Neural cell (in vitro differentiated cells): Measurements from ENCODE around the gene FAM124B. TPM values are rescaled to one million over a fixed set of nuclear protein-coding genes. Genes with fewer than 3 reads are reported as not detected.

Experiments
- H2AFZ ChIP-seq: fragments of 200-600, 300-800 bp; sonication (generic), shearing (Covaris generic); 2 replicates; pipeline ENCODE4 v1.6.0; 2014; ENCODE audit warnings: low read depth, mild to moderate bottlenecking, antibody characterized with exemption, low read length, moderate library complexity
- H3F3A ChIP-seq: fragments of 200-600 bp; shearing (Covaris generic); 2 replicates; pipeline ENCODE4 v1.6.1; 2016; ENCODE audit warnings: mild to moderate bottlenecking, moderate library complexity, mixed read lengths, antibody characterized with exemption, low read length; ENCODE audit not compliant: insufficient read depth, poor library complexity, severe bottlenecking
- H3K27ac ChIP-seq: fragments of 200-600, 300-800 bp; sonication (generic), shearing (Covaris generic); 2 replicates; pipeline ENCODE4 v1.5.1; 2014; ENCODE audit warnings: mild to moderate bottlenecking, low read length, moderate library complexity
- H3K27me3 ChIP-seq: fragments of 300-800, 200-600 bp; sonication (generic), shearing (Covaris generic); 2 replicates; pipeline ENCODE4 v1.6.0; 2014; ENCODE audit warnings: mild to moderate bottlenecking, low read depth, low read length, moderate library complexity; ENCODE audit not compliant: insufficient read depth
- H3K36me3 ChIP-seq: fragments of 300-800, 200-600 bp; sonication (generic), shearing (Covaris generic); 2 replicates; pipeline ENCODE4 v1.5.1; 2014; ENCODE audit warnings: mild to moderate bottlenecking, antibody characterized with exemption, low read length, moderate library complexity; ENCODE audit not compliant: insufficient read depth
- H3K4me2 ChIP-seq: fragments of 300-800, 200-600 bp; sonication (generic), shearing (Covaris generic); 2 replicates; pipeline ENCODE4 v1.6.0; 2014; ENCODE audit warnings: mild to moderate bottlenecking, low read length
- H3K4me3 ChIP-seq: fragments of 300-800, 200-600 bp; sonication (generic), shearing (Covaris generic); 2 replicates; pipeline ENCODE4 v1.5.1; 2014; ENCODE audit warnings: mild to moderate bottlenecking, low read length, moderate library complexity
- H3K79me2 ChIP-seq: fragments of 200-600 bp; shearing (Covaris generic); replicated peaks from 2 replicates; pipeline ENCODE4 v1.6.0; 2014; ENCODE audit warnings: mild to moderate bottlenecking, low read length, moderate library complexity; ENCODE audit not compliant: insufficient read depth
- H3K9ac ChIP-seq: fragments of 300-800, 200-600 bp; sonication (generic), shearing (Covaris generic); 2 replicates; pipeline ENCODE4 v1.6.1; 2016; ENCODE audit warnings: mild to moderate bottlenecking, low read length, mixed read lengths
- H3K9me2 ChIP-seq: fragments of 200-600 bp; shearing (Covaris generic); 2 replicates; pipeline ENCODE4 v1.6.1; 2016; ENCODE audit warnings: mild to moderate bottlenecking, low read length, mixed read lengths; ENCODE audit not compliant: insufficient read depth
- H3K9me3 ChIP-seq: fragments of 200-600, 300-800 bp; sonication (generic), shearing (Covaris generic); 2 replicates; pipeline ENCODE4 v1.6.1; 2016; ENCODE audit warnings: mild to moderate bottlenecking, mixed run types, low read length, moderate library complexity, mixed read lengths
- H4K20me1 ChIP-seq: fragments of 200-600 bp; shearing (Covaris generic); 2 replicates; pipeline ENCODE4 v1.6.1; 2016; ENCODE audit warnings: mild to moderate bottlenecking, mixed run types; ENCODE audit not compliant: insufficient read depth
- EP300 ChIP-seq: fragments of 450-650 bp; conservative IDR thresholded peaks from 2 replicates; pipeline ENCODE4 v1.6.1; 2014; ENCODE audit warnings: antibody characterized with exemption, mild to moderate bottlenecking, moderate library complexity; ENCODE audit not compliant: poor library complexity, severe bottlenecking
- EZH2 ChIP-seq: fragments of 200-600, 300-800 bp; shearing (Covaris generic), sonication (generic); IDR thresholded peaks from 2 replicates; pipeline ENCODE4 v1.6.1; 2014; ENCODE audit warnings: antibody characterized with exemption, low read length, borderline replicate concordance, mild to moderate bottlenecking; ENCODE audit not compliant: insufficient read depth, poor library complexity, severe bottlenecking
- MXI1 ChIP-seq: fragments of 450-650 bp; conservative IDR thresholded peaks from 2 replicates; pipeline ENCODE4 v1.6.1; 2014; ENCODE audit warnings: antibody characterized with exemption, mild to moderate bottlenecking; ENCODE audit not compliant: poor library complexity, severe bottlenecking
- POLR2AphosphoS5 ChIP-seq: IDR thresholded peaks from 2 replicates; pipeline ENCODE4 v1.6.1; 2012
- RAD21 ChIP-seq: fragments of 450-650 bp; conservative IDR thresholded peaks from 2 replicates; pipeline ENCODE4 v1.6.1; 2014; ENCODE audit warnings: antibody characterized with exemption, mild to moderate bottlenecking, moderate library complexity
- SMC3 ChIP-seq: fragments of 450-650 bp; conservative IDR thresholded peaks from 2 replicates; pipeline ENCODE4 v1.6.1; 2014; ENCODE audit warnings: antibody characterized with exemption, mild to moderate bottlenecking, moderate library complexity; ENCODE audit not compliant: poor library complexity
- TAF1 ChIP-seq: IDR thresholded peaks from 2 replicates; pipeline ENCODE4 v1.6.1; 2012; ENCODE audit warnings: low read depth
- polyA plus RNA-seq: library from polyadenylated mRNA; depleted of rRNA; stranded (reverse); fragments of >200 nt; gene quantifications from 2 replicates; pipeline ENCODE4 v1.2.3, GENCODE V29; 2014
- TF ChIP-seq, protein P1 (sequence below): IDR thresholded peaks from 2 replicates; pipeline ENCODE4 v1.6.1; 2012; ENCODE audit warnings: borderline replicate concordance
- TF ChIP-seq, protein P2 (sequence below): fragments of 450-650 bp; IDR thresholded peaks from 2 replicates; pipeline ENCODE4 v1.5.1; 2014; ENCODE audit warnings: antibody characterized with exemption, mild to moderate bottlenecking, moderate library complexity; ENCODE audit not compliant: poor library complexity, severe bottlenecking

FAM124B gene
- polyA plus RNA-seq, 1 donor from 2014 or later = not detected

DNA sequence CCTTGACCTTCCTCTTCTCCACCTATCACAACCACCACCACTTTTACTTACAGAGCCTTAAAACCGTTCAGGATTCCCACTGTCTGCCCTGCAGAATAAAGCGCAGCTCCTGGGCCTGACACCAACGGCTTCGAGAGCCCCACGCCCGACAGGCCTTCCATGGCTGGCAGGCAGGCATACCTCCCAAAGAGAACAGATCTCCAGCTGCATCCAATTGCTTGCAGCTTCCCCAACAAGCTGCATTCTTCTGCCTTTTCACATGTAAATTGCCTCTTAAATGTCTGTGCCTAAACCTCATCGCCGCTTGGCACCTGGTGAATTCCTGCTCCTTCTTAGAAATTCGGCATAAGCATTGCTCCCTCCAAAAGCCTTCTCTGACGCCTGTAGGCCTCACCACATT is 31.5 kb upstream of the FAM124B start:
- Histone ChIP-seq H3K79me2 (no peaks in the 10 kb centered on the region), H3K4me3 (no peak overlapping the region), H3K27ac (no peak overlapping the region), H3K9me2 (no peaks in the 10 kb centered on the region), H3K27me3 (no peaks in the 10 kb centered on the region), H3K36me3 (no peaks in the 10 kb centered on the region), H2AFZ (no peak overlapping the region), H3K9ac (no peak overlapping the region), H4K20me1 (no peaks in the 10 kb centered on the region), H3K9me3 (no peaks in the 10 kb centered on the region), H3K4me2 (no peak overlapping the region), H3F3A (no peaks in the 10 kb centered on the region)
- TF ChIP-seq MXI1 (no peak), EZH2 (no peak), POLR2AphosphoS5 (no peak), RAD21 (no peak), EP300 (no peak), TAF1 (no peak), SMC3 (no peak)
- TF ChIP-seq, protein P1, sequence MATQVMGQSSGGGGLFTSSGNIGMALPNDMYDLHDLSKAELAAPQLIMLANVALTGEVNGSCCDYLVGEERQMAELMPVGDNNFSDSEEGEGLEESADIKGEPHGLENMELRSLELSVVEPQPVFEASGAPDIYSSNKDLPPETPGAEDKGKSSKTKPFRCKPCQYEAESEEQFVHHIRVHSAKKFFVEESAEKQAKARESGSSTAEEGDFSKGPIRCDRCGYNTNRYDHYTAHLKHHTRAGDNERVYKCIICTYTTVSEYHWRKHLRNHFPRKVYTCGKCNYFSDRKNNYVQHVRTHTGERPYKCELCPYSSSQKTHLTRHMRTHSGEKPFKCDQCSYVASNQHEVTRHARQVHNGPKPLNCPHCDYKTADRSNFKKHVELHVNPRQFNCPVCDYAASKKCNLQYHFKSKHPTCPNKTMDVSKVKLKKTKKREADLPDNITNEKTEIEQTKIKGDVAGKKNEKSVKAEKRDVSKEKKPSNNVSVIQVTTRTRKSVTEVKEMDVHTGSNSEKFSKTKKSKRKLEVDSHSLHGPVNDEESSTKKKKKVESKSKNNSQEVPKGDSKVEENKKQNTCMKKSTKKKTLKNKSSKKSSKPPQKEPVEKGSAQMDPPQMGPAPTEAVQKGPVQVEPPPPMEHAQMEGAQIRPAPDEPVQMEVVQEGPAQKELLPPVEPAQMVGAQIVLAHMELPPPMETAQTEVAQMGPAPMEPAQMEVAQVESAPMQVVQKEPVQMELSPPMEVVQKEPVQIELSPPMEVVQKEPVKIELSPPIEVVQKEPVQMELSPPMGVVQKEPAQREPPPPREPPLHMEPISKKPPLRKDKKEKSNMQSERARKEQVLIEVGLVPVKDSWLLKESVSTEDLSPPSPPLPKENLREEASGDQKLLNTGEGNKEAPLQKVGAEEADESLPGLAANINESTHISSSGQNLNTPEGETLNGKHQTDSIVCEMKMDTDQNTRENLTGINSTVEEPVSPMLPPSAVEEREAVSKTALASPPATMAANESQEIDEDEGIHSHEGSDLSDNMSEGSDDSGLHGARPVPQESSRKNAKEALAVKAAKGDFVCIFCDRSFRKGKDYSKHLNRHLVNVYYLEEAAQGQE = no peak
- TF ChIP-seq, protein P2, sequence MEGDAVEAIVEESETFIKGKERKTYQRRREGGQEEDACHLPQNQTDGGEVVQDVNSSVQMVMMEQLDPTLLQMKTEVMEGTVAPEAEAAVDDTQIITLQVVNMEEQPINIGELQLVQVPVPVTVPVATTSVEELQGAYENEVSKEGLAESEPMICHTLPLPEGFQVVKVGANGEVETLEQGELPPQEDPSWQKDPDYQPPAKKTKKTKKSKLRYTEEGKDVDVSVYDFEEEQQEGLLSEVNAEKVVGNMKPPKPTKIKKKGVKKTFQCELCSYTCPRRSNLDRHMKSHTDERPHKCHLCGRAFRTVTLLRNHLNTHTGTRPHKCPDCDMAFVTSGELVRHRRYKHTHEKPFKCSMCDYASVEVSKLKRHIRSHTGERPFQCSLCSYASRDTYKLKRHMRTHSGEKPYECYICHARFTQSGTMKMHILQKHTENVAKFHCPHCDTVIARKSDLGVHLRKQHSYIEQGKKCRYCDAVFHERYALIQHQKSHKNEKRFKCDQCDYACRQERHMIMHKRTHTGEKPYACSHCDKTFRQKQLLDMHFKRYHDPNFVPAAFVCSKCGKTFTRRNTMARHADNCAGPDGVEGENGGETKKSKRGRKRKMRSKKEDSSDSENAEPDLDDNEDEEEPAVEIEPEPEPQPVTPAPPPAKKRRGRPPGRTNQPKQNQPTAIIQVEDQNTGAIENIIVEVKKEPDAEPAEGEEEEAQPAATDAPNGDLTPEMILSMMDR = no peak

DNA sequence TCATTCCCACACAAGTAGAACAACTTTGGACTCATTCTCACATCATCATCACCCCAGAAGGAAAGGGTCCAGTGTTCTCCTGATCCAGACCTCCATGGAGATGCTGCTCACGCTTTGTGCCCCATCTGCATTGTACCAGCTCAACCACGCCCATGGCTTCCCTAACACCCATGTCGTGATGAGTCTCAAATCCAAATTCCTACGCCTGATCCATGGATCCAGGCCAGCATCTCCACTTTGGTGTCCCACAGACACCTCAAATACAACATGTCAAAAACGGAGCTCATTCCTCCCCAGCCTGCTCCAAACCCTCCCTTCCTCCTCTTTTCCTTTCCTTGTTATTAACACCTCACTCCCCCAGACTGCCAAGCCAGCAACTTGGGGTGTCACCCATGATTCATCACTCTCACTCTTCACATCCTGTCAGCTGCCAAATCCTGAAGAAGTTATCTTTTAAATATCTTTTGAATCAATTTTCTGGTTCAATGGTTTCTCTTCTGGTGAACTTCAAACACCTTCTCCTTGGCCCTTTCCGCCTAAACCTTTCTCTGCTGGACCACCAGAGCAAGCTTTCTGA is 30.2 kb upstream of the FAM124B start:
- no peak overlapping the region for H2AFZ ChIP-seq
- H3K4me3 ChIP-seq = no peak overlapping the region
- no peaks in the 10 kb centered on the region for H3F3A ChIP-seq
- no peaks in the 10 kb centered on the region for H4K20me1 ChIP-seq
- H3K9ac ChIP-seq = no peak overlapping the region
- no peaks in the 10 kb centered on the region for H3K27me3 ChIP-seq
- no peaks in the 10 kb centered on the region for H3K9me2 ChIP-seq
- H3K9me3 ChIP-seq = no peaks in the 10 kb centered on the region
- no peak overlapping the region for H3K27ac ChIP-seq
- H3K79me2 ChIP-seq = no peaks in the 10 kb centered on the region
- TF ChIP-seq, protein P2 = no peak
- no peak for TF ChIP-seq EP300
- no peak for TF ChIP-seq MXI1
- TF ChIP-seq, protein P1 = no peak
- TF ChIP-seq RAD21 = no peak
- no peak for TF ChIP-seq SMC3
- no peak for TF ChIP-seq TAF1
- TF ChIP-seq EZH2 = no peak
- TF ChIP-seq POLR2AphosphoS5 = no peak
- no peak overlapping the region for H3K4me2 ChIP-seq
- no peaks in the 10 kb centered on the region for H3K36me3 ChIP-seq
